K562 (cell line): ENCODE measurements around the gene TTK.

ENCODE experiments used
- ATF3 ChIP-seq, 2 experiments: fragments of 450-650 bp in 1 of 2; sonication (generic) in 1 of 2; formaldehyde crosslinking in 1 of 2; IDR thresholded peaks in 1 of 2; conservative IDR thresholded peaks in 1 of 2; 2 replicates each; pipeline versions ENCODE4 v1.6.1 to v1.8.1; 2016 to 2023; ENCODE audit warnings: mild to moderate bottlenecking in 2 of 2, moderate library complexity in 2 of 2, inconsistent platforms in 1 of 2, missing genetic modification reagents in 1 of 2
- FOXK2 ChIP-seq, 2 experiments: fragments of 450-650 bp; IDR thresholded peaks in 1 of 2; conservative IDR thresholded peaks in 1 of 2; 2 replicates each; pipeline ENCODE4 v1.6.1; 2016; ENCODE audit warnings: low read depth in 2 of 2, mild to moderate bottlenecking in 1 of 2
- SP1 ChIP-seq: sonication (generic); formaldehyde crosslinking; IDR thresholded peaks from 2 replicates; pipeline ENCODE4 v1.8.1; 2022; ENCODE audit warnings: mild to moderate bottlenecking, missing genetic modification reagents
- ZNF695 ChIP-seq: fragments of 450-650 bp; formaldehyde crosslinking; IDR thresholded peaks from 2 replicates; pipeline ENCODE4 v1.4.0; 2020; ENCODE audit warnings: mild to moderate bottlenecking, moderate library complexity

GRCh38 chr6:80091506-80091905, 87.1 kb downstream of the TTK start:
- TF ChIP-seq FOXK2 (conservative IDR thresholded peaks at IDR 0.05 in 1 of 2, IDR thresholded peaks at IDR 0.05 in 1 of 2; ENCODE audit: low read depth in 2 of 2) (no peak), ZNF695 (CRISPR knock-in tag) (no peak), ATF3 (IDR thresholded peaks at IDR 0.05) (no peak), ATF3 (CRISPR knock-in tag; conservative IDR thresholded peaks at IDR 0.05) (no peak), SP1 (CRISPR knock-in tag) (no peak)
